PFSK-1 (cell line): ENCODE results near the gene MYH9.

ENCODE experiments used
- FOXP2 ChIP-seq: optimal IDR thresholded peaks from 2 replicates; pipeline ENCODE3; 2011; ENCODE audit warnings: borderline replicate concordance, control low read depth, inconsistent platforms; ENCODE audit not compliant: insufficient read depth; ENCODE audit errors: extremely low read length, extremely low read depth
- POLR2AphosphoS5 ChIP-seq: IDR thresholded peaks from 2 replicates; pipeline ENCODE4 v1.6.1; 2012; ENCODE audit warnings: low read depth, mild to moderate bottlenecking, control low read depth, low read length, moderate library complexity
- SIN3A ChIP-seq: IDR thresholded peaks from 2 replicates; pipeline ENCODE4 v1.6.1; 2012; ENCODE audit warnings: mild to moderate bottlenecking, low read length, moderate library complexity, borderline replicate concordance; ENCODE audit not compliant: insufficient read depth
- TAF1 ChIP-seq: IDR thresholded peaks from 2 replicates; pipeline ENCODE4 v1.6.1; 2012; ENCODE audit warnings: low read length, control low read depth, borderline replicate concordance; ENCODE audit not compliant: insufficient read depth
- TF ChIP-seq, protein P1 (sequence below), 2 experiments: IDR thresholded peaks; 2 replicates each; pipeline versions ENCODE4 v1.6.1 to v1.8.0; 2011 to 2012; ENCODE audit warnings: low read depth in 2 of 2, low read length in 2 of 2, control low read depth in 1 of 2, inconsistent platforms in 1 of 2, mild to moderate bottlenecking in 1 of 2, moderate library complexity in 1 of 2; ENCODE audit not compliant: insufficient read depth in 1 of 2

MYH9 gene

DNA sequence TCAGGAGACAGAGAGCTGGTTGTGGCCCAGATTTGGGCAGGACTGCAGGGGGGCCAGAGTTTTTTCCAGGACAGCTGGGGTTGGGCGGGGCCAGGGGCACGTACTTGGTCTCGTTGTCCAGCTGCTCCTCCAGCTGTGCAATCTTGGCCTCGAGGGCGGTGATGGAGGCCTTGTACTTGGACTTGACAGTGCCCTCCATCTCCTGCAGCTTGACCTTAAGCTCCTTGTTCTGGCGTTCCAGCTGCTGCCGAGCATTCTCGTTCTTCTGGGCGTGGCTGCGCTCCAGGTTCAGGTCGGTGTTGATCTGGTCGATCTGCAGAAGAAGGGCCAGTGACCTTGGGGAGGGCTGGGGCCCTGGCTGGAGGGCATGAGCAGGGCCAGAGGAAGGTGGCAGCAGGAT, 102.8 kb downstream of the MYH9 start:
- TF ChIP-seq FOXP2 (no peak), TAF1 (no peak), SIN3A (no peak), POLR2AphosphoS5 (no peak)
- TF ChIP-seq, protein P1, sequence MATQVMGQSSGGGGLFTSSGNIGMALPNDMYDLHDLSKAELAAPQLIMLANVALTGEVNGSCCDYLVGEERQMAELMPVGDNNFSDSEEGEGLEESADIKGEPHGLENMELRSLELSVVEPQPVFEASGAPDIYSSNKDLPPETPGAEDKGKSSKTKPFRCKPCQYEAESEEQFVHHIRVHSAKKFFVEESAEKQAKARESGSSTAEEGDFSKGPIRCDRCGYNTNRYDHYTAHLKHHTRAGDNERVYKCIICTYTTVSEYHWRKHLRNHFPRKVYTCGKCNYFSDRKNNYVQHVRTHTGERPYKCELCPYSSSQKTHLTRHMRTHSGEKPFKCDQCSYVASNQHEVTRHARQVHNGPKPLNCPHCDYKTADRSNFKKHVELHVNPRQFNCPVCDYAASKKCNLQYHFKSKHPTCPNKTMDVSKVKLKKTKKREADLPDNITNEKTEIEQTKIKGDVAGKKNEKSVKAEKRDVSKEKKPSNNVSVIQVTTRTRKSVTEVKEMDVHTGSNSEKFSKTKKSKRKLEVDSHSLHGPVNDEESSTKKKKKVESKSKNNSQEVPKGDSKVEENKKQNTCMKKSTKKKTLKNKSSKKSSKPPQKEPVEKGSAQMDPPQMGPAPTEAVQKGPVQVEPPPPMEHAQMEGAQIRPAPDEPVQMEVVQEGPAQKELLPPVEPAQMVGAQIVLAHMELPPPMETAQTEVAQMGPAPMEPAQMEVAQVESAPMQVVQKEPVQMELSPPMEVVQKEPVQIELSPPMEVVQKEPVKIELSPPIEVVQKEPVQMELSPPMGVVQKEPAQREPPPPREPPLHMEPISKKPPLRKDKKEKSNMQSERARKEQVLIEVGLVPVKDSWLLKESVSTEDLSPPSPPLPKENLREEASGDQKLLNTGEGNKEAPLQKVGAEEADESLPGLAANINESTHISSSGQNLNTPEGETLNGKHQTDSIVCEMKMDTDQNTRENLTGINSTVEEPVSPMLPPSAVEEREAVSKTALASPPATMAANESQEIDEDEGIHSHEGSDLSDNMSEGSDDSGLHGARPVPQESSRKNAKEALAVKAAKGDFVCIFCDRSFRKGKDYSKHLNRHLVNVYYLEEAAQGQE (IDR thresholded peaks at IDR 0.05; ENCODE audit: insufficient read depth in 1 of 2, low read depth in 2 of 2, low read length in 2 of 2): no peak

DNA sequence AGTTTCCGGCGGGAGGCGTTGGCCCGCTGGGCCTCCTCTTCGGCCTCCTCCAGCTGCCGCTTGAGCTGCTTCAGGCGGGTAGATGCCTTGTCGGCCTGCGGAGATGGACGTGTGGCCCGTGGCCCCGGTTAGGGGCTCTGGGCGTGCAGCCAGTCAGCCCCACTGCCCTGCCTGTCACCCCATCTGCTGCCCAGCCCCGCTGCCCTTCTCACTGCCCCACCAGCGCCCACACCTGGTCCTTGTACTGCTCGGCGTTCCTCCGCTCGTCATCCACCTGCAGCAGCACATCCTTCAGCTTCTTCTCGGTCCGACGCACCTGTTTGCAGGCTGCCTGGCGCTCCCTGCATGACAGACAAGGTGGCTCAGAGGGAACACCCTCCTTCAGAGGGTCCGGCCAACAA, 103.6 kb downstream of the MYH9 start:
- TF ChIP-seq TAF1: no peak
- TF ChIP-seq SIN3A: no peak
- TF ChIP-seq, protein P1 (IDR thresholded peaks at IDR 0.05; ENCODE audit: insufficient read depth in 1 of 2, low read depth in 2 of 2, low read length in 2 of 2): no peak
- TF ChIP-seq POLR2AphosphoS5: no peak
- no peak for TF ChIP-seq FOXP2

DNA sequence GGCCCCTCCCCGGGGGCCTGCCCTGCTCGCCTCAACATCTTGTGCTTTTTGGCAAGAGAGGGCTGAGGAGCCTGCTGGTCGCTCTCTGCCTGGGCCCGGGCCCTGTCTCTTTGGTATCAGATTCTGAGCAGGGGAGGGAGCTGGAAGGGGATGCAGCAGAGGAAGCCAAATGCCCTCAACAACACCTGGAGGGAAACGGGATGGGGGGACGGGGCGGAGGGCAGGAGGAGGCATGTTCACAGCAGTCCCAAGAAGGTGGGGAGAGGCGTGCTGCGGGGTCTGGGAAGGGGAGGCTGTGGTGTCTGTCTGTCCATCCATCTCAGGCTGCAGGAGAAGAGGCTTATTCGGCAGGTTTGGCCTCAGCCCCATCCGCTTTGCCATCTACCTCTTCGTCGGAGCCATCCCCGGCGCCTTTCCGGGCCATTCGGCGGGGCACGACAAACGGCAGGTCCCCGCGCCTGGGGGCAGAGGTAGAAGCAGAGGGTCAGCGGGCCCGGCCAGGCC, 105.4 kb downstream of the MYH9 start:
- TF ChIP-seq SIN3A (no peak), FOXP2 (no peak)

DNA sequence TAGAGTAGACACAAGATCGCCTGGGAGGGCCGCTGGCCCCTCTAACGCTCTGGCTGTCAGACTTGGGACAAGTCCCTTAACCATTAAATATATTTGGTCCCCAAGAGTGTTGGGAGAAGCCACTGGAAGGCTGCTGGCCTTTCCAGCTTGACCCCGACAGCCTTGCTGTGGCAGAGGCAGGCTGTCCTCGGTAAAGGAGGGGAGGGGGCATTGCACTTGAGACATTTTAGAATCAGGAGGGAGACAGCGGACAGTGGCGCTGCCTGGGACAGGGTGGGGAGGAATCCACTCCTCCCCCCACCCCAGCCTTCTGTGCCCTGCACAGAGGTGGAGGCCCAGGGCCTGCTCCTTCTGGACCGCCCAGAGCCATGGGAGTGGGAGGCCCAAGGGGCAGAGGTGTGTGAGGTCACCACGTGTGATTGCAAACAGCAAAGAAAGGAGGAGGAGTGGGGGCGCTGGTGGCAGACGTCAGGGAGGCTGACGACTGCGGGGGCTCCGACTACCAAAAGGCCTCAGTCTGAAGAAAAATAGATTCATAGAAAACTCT, 105.9 kb downstream of the MYH9 start:
- TF ChIP-seq, protein P1 (IDR thresholded peaks at IDR 0.05; ENCODE audit: insufficient read depth in 1 of 2, low read depth in 2 of 2, low read length in 2 of 2): no peak
- TF ChIP-seq POLR2AphosphoS5: no peak
- TF ChIP-seq SIN3A: no peak
- no peak for TF ChIP-seq FOXP2
- no peak for TF ChIP-seq TAF1

DNA sequence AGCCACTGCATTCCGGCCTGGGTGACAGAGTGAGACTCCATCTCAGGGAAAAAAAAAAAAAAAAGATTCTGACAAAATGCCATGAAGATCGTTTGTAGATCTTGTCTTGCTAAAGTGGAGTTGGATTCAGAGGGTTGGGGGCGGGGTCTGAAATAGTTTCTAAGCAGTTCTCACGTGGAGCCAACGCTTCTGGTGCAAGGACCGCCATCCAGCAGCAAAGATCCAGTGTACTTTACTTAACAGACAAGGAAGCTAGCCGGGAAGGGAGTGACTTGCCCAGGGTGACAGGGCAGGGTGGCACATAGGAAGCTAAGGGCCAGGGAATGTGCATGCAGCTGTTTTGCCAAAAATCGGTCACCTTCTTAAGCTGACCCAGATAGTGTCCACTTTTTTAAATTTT, 107.4 kb downstream of the MYH9 start:
- TF ChIP-seq POLR2AphosphoS5 (no peak), SIN3A (no peak), FOXP2 (no peak), TAF1 (no peak)
- TF ChIP-seq, protein P1 (IDR thresholded peaks at IDR 0.05; ENCODE audit: insufficient read depth in 1 of 2, low read depth in 2 of 2, low read length in 2 of 2): no peak
